ENCODE results near the gene ZMYND10. TPM values are rescaled to one million over a fixed set of nuclear protein-coding genes. Genes with fewer than 3 reads are reported as not detected.

The ZMYND10 gene
- total RNA-seq, 1 experiment from 2014 or later: 0.74 TPM

GRCh38 chr3:50298836-50299637, 46.5 kb downstream of the ZMYND10 start, which contains the start of the genes HYAL3 and NAA80 (continued):
- TF ChIP-seq ARID4B (CRISPR knock-in tag; IDR thresholded peaks at IDR 0.05; ENCODE audit: borderline replicate concordance): peak; percentile 30; the same call in 1 of the 2 replicates
- peak; percentile 64; the same call in 1 of the 2 replicates for TF ChIP-seq SP1 (CRISPR knock-in tag; conservative IDR thresholded peaks at IDR 0.05)
- TF ChIP-seq E2F5 (CRISPR knock-in tag; IDR thresholded peaks at IDR 0.05): 0 out of 2 replicates have a peak, but pooled peaks have one; percentile 20
- no peak for TF ChIP-seq MYBL2 (CRISPR knock-in tag; IDR thresholded peaks at IDR 0.05)
- TF ChIP-seq EMX1 (CRISPR knock-in tag; IDR thresholded peaks at IDR 0.05): no peak
- TF ChIP-seq JUN (CRISPR knock-in tag; IDR thresholded peaks at IDR 0.05): no peak
- TF ChIP-seq FOXP4 (CRISPR knock-in tag; IDR thresholded peaks at IDR 0.05): 0 out of 2 replicates have a peak, but pooled peaks have one; percentile 62
- TF ChIP-seq, protein P1, sequence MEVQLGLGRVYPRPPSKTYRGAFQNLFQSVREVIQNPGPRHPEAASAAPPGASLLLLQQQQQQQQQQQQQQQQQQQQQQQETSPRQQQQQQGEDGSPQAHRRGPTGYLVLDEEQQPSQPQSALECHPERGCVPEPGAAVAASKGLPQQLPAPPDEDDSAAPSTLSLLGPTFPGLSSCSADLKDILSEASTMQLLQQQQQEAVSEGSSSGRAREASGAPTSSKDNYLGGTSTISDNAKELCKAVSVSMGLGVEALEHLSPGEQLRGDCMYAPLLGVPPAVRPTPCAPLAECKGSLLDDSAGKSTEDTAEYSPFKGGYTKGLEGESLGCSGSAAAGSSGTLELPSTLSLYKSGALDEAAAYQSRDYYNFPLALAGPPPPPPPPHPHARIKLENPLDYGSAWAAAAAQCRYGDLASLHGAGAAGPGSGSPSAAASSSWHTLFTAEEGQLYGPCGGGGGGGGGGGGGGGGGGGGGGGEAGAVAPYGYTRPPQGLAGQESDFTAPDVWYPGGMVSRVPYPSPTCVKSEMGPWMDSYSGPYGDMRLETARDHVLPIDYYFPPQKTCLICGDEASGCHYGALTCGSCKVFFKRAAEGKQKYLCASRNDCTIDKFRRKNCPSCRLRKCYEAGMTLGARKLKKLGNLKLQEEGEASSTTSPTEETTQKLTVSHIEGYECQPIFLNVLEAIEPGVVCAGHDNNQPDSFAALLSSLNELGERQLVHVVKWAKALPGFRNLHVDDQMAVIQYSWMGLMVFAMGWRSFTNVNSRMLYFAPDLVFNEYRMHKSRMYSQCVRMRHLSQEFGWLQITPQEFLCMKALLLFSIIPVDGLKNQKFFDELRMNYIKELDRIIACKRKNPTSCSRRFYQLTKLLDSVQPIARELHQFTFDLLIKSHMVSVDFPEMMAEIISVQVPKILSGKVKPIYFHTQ (CRISPR knock-in tag; IDR thresholded peaks at IDR 0.05): no peak
- no peak for TF ChIP-seq NR2C2 (CRISPR knock-in tag; IDR thresholded peaks at IDR 0.05)
- no peak for TF ChIP-seq ZNF219 (CRISPR knock-in tag; IDR thresholded peaks at IDR 0.05; ENCODE audit: borderline replicate concordance)
- peak; percentile 78 for TF ChIP-seq FOXP1 (CRISPR knock-in tag; IDR thresholded peaks at IDR 0.05; ENCODE audit: borderline replicate concordance)
- TF ChIP-seq ZNF416 (CRISPR knock-in tag; IDR thresholded peaks at IDR 0.05): peak; percentile 73; the same call in 1 of the 2 replicates
- TF ChIP-seq OVOL2 (CRISPR knock-in tag; IDR thresholded peaks at IDR 0.05; ENCODE audit: borderline replicate concordance): no peak
- TF ChIP-seq FOXK1 (CRISPR knock-in tag; IDR thresholded peaks at IDR 0.05): peak; percentile 81

Data from WTC11 (cell line).